Activated CD4-positive, alpha-beta T cell treated with anti-CD3 and anti-CD28 coated beads, Interleukin-2, amount 50 U/mL, for 24 hours (primary cell): ENCODE measurements around the gene OVOL2.

Source experiments
- DNase-seq, 2 donors: peaks; one replicate each; pipeline ENCODE4 v3.0.0-alpha.2; 2020; ENCODE audit warnings: low read depth in 1 of 2, low spot score in 1 of 2

OVOL2 gene

DNA sequence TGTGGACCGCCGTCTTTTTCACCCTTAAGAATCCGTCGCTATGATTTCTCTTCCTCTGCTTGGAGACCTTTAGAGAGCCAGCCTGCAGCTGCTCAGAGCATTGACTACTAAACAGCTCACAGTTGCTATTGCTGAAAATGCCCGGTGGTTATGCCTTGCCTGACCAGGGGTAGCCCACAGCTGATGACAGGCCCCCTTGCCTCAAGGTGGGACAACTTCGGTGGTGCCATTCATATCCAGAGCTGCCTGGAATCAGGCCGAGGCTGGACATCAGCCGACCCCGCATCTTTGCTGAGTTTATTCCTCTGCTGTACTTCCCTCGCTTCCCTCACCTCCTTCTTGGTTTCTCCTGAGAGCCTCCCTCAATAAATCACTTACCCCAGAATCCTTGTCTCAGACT, 39.6 kb downstream of the OVOL2 start:
- DNase-seq: no peak

GRCh38 chr20:18016772-18017171, 40.9 kb downstream of the OVOL2 start:
- DNase-seq: no peak

GRCh38 chr20:18014411-18014810, 43.3 kb downstream of the OVOL2 start:
- no peak for DNase-seq

GRCh38 chr20:18012901-18013300, 44.8 kb downstream of the OVOL2 start:
- no peak for DNase-seq

GRCh38 chr20:18011951-18012645, 45.6 kb downstream of the OVOL2 start:
- no peak for DNase-seq

- DNase-seq: no peak
Observed at GRCh38 chr20:18011482-18011881, 46.2 kb downstream of the OVOL2 start.

- no peak for DNase-seq
Observed at GRCh38 chr20:18009116-18009515, 48.6 kb downstream of the OVOL2 start.

- DNase-seq: no peak
Observed at GRCh38 chr20:18007534-18008292, 50.0 kb downstream of the OVOL2 start.

DNA sequence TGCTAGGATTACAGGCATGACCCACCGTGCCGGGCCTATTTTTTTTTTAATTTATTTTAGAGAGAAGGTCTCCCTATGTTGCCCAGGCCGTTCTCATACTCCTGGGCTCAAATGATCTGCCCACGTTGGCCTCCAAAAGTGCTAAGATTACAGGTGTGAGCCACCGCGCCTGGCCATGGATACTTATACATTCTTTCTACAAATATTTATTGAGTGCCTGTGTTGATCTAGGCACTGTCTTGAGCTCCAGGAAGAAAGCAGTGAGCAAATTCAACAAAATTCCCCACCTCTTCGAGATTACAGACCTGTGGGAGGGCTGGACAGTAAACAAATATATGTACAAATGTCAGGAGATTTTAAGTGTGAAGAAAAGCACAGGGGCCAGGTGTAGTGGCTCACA, 51.0 kb downstream of the OVOL2 start:
- no peak for DNase-seq

GRCh38 chr20:18005990-18006364, 51.7 kb downstream of the OVOL2 start:
- no peak for DNase-seq

DNA sequence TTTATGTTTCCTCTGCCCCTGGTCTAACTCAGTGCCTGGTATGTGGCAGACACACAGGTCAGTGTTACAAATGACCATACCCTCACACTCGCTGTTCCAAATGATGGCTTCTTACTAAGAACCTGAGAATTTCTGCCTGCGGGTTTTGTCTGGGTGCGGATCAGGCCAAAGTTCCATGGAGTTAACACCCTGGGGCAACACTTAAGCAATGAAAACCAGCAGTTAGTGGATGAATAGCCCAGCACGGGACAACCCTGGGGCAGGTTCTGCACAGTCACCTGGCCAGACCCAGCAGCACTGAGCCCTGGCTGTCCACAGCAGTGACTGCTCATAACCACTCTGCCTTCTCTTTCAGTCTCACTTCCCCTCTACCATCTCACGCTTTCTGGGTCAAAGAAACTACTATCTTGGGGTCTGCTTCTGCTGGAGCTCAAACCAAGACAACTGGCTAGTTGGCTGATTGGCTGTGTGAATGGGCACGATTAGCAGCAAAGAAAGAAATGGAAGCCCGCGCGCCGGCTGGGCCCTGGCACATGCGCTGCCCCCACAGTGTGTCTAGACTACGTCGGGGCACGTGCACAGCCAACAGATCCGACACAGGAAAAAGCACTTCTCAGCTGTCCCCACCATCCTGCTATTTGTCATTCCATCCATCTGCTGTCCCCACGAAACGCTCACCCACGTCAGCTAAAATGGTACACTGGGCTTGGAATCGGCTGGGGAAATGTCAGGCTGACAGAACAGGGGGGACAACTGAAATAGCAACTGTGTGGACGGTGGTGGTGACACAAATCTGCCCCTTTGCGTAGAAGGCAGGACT, 52.3 kb downstream of the OVOL2 start:
- no peak for DNase-seq

GRCh38 chr20:18004384-18005031, 53.2 kb downstream of the OVOL2 start:
- no peak for DNase-seq

DNA sequence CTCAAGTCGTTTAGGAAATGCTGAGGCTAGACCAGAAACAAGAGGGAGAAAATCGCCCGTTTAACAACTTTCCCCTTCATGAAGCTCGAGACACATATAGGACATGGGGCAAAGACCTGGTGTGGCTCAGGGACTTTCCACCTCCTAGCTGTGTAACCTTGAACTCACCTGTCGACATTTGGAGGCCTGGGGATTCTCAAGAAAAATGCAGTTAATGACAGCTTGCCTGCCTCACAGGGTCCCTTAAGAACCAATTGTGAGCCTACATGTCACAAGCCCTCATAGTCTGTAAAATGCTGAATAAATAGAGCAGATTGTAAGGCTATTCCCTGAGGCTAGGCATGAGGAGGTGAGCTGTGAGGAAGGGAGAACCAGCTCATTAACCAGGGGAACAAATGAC, 53.8 kb downstream of the OVOL2 start:
- no peak for DNase-seq

DNA sequence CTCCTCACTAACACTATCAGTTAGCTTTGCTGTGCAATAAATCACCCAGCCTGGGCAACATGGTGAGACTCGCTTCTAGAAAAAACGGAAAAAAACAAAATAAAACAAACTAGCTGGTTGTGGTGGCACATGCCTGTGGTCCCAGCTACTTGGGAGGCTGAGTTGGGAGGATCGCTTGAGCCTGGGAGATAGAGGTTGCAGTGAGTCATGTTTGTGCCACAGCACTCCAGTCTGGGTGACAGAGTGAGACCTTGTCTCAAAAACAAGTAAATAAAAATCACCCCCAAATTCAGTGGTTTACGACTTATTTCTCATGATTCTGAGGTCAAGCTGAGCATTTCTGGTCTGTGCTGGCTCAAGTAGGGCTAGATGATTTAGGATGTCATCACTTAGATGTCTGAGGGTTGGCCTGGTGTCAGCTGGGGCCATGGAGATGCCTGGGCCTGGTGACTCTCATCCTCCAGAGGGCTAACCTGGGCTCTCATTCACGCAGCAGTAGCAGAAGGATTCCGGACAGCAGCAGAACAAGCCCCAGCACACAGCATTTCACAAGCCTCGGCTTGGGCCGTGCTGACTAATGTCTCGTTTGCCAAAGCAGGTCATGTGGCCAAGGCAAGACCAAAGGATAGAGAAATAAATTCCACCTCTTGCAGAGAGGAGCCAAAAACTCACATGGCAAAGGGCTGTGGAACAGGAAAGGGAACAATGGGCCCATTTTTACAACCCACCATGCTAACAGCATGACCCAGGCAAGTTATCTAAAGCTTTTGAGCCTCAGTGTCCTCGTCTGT, 56.4 kb downstream of the OVOL2 start:
- DNase-seq: no peak

- DNase-seq: no peak
Observed at GRCh38 chr20:17999566-17999965, 58.1 kb downstream of the OVOL2 start.

DNA sequence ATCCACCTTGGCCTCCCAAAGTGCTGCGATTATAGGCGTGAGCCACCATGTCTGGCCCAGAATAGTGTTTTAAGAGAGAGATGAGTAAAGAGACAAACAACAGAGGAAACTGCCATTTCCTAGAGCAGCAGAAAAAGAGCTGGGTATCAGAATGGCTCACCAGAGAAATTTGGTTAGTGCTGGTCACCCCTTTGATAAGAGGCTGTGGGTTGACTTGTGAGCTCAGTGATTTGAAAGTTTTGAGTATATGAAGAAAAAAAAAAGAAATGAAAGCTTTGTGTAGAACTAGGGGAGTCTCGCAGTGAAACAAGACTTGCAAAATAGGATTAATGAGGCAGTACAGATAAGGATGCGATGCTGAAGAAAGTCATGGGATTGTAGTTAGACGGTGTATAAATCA, 59.3 kb downstream of the OVOL2 start:
- DNase-seq: no peak

DNA sequence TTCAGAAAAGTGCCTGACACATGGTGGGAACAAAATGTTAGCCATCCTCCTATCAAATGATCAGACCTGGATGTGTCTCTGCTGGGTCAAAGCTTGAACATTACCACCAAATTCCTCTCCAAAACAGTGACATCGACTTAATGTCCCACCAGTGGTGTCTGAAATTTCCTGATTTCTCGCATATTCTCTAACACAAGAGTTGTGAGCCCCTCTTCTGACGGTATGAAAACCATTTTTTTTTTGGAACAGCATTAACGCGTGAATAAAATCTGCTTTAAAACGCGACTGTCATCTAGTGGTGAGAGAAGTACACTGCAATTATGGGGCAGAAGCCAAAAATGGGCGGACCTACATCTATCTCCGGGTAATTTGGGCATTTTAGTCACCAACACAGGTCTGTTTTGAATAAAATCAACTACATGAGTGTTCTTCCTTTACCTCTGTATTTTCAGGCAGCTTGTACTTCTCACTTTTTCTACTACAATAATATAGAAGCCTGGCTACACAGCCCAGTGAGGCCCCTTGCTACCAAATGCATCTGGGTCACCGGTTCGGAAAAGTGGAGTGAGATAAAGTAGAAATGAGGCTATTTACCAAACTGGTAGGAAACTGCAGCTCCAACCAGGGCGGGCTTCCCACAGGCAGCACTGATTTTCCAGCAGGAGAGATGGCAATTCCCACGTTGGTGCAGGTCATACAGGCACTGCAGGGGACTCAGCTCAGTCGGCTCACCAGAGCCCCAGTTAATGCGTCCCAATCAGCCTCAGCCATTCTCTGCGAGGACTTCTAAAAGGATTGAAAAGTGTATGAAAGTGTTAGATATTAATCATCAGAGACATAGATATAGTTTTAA, 61.5 kb downstream of the OVOL2 start:
- peak in 1 of 2 donors; percentile 37 for DNase-seq

DNA sequence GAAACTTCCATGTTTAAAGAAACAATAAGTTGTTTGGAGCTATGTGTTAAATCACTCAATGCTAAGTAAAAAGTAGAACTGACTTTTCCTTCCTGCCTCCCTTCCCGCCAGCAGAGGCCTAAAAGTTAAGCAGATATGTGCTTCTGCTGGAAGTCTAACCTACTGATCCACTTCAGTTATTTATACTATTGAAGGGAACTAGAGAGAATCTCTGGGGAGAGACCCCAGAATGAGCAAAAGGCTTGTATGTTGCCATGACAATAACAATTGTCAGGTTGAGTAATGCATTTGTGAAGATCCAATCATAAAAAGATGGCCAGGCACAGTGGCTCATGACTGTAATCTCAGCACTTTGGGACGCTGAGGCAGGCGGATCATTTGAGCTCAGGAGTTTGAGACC, 64.2 kb downstream of the OVOL2 start:
- DNase-seq: no peak

DNA sequence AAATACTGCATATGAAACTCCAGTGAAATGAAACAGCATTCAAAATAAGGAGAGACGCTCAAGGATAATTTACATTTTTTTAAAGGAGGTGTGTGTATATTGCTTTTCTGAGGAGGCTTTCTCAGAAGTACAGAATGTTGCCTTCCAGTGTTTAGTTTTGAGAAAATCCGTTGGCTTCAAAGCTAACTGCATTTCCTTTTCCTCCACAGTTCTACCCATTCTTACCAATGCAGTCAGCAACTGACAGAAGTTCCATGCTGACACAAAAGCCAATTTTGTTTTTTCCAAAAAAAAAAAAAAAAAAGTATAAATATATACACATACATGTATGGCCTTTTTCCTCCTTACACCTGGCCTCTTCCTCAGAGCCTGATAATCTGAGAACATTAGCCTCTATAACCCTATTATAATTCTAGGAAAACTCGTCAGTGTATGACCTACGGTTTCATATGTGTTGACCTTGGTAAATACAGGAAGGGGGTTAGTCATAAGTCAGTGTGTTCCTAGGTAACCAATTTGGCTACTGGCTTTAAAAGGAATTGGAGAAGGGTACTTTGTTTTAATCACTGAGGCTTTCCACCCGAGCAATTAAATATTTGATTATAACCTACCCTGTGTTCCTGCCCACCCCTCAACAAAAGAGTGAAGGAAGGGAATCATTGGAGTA, 64.7 kb downstream of the OVOL2 start:
- no peak for DNase-seq
